Bladder microvascular endothelial cell (primary cell): ENCODE measurements around the gene ZNF615. TPM values are rescaled to one million over a fixed set of nuclear protein-coding genes. Genes with fewer than 3 reads are reported as not detected.

ENCODE experiments used
- total RNA-seq: library from RNA; depleted of rRNA; stranded (reverse); fragments of >200 nt; gene quantifications from 2 replicates; pipeline ENCODE4 v1.2.3, GENCODE V29; 2014

Gene ZNF615
- 7.9 and 11.8 TPM in 2 replicates for total RNA-seq

GRCh38 chr19:52007806-52008557 lies at the start of gene ZNF615:
Gene ZNF615, minus strand, starts transcription at chr19:52008211. Its CDS starts 4,500 bp downstream, at chr19:52003711.

GRCh38 chr19:52048555-52049501 lies 40.8 kb upstream of the ZNF615 start, which contains the start of gene ZNF432:
Gene ZNF432, minus strand, starts transcription at chr19:52048838. Its CDS starts 1,970 bp downstream, at chr19:52046868.

GRCh38 chr19:52028027-52028779 lies 20.2 kb upstream of the ZNF615 start, which contains the start of gene ZNF614:
Gene ZNF614, minus strand, starts transcription at chr19:52028379. Its CDS starts 2,634 bp downstream, at chr19:52025745.

GRCh38 chr19:51986309-51987291 lies 21.4 kb downstream of the ZNF615 start, which contains the start of gene ZNF350:
Gene ZNF350, minus strand, starts transcription at chr19:51986840. Its CDS starts 12,480 bp downstream, at chr19:51974360.

Other genes with a start within 250 kb of the ZNF615 start
- not detected in 2 replicates for gene FPR2, start 247.0 kb downstream of the ZNF615 start, total RNA-seq
- not detected in 2 replicates for gene FPR3, start 213.1 kb downstream of the ZNF615 start, total RNA-seq
- 1.6 and 6.9 TPM in 2 replicates for gene ZNF577, start 120.3 kb downstream of the ZNF615 start, total RNA-seq
- gene ZNF649, start 103.2 kb downstream of the ZNF615 start, total RNA-seq, result 4.4 and 11.0 TPM in 2 replicates
- 5.3 and 14.6 TPM in 2 replicates for gene ZNF613, start 80.7 kb downstream of the ZNF615 start, total RNA-seq
- 6.2 and 11.2 TPM in 2 replicates for gene ZNF350, start 21.4 kb downstream of the ZNF615 start, total RNA-seq
- 6.5 and 9.4 TPM in 2 replicates for gene ZNF614, start 20.2 kb upstream of the ZNF615 start, total RNA-seq
- 3.9 and 8.4 TPM in 2 replicates for gene ZNF432, start 40.6 kb upstream of the ZNF615 start, total RNA-seq
- gene ZNF841, start 87.6 kb upstream of the ZNF615 start, total RNA-seq, result 9.4 and 20.1 TPM in 2 replicates
- 4.7 and 13.0 TPM in 2 replicates for gene ZNF616, start 131.7 kb upstream of the ZNF615 start, total RNA-seq
- gene ZNF836, start 163.4 kb upstream of the ZNF615 start, total RNA-seq, result 5.3 and 11.7 TPM in 2 replicates
- gene PPP2R1A, start 181.8 kb upstream of the ZNF615 start, total RNA-seq, result 79.8 and 217 TPM in 2 replicates